H1 (cell line): ENCODE results near the gene C3orf80. TPM values are rescaled to one million over a fixed set of nuclear protein-coding genes. Genes with fewer than 3 reads are reported as not detected.

Experiments used
- CTCF ChIA-PET: fragments of 300-600 bp; sonication (Branson Sonifier 250); formaldehyde crosslinking; loops from one replicate; lab custom pipeline; 2021; ENCODE audit not compliant: partially characterized antibody; lab: Charles Lee
- POLR2A ChIA-PET: fragments of 300-600 bp; sonication (Branson Sonifier 250); formaldehyde crosslinking; loops from one replicate; lab custom pipeline; 2021; ENCODE audit warnings: inconsistent platforms; ENCODE audit not compliant: partially characterized antibody; lab: Charles Lee
- DNase-seq, 2 experiments: peaks; one replicate each; pipeline versions ENCODE4 v3.0.0 to v3.0.0-alpha.2; 2010 to 2022; ENCODE audit warnings: low spot score in 2 of 2, low read depth in 1 of 2, mixed read lengths in 1 of 2
- FAIRE-seq: peaks from 2 replicates; lab custom pipeline; 2011; peaks lifted over from hg19 to GRCh38; lab: Jason Lieb, UNC
- H2AFZ ChIP-seq: 2 replicates; pipeline ENCODE4 v1.8.1; 2012; ENCODE audit warnings: low read length, inconsistent platforms
- H2AK5ac ChIP-seq: 2 replicates; pipeline ENCODE4 v1.6.1; 2013; ENCODE audit warnings: low read depth, low read length
- H2BK120ac ChIP-seq: replicated peaks from 2 replicates; pipeline ENCODE3; 2013; ENCODE audit warnings: low read depth, low read length, inconsistent platforms
- H2BK12ac ChIP-seq: 2 replicates; pipeline ENCODE4 v1.6.1; 2013; ENCODE audit warnings: low read depth, low read length
- H2BK15ac ChIP-seq: 2 replicates; pipeline ENCODE4 v1.6.1; 2013; ENCODE audit warnings: low read length
- H2BK20ac ChIP-seq: 2 replicates; pipeline ENCODE4 v1.6.1; 2013; ENCODE audit warnings: low read length
- H2BK5ac ChIP-seq: 2 replicates; pipeline ENCODE4 v1.6.1; 2013; ENCODE audit warnings: low read depth, low read length
- H3K14ac ChIP-seq: 2 replicates; pipeline ENCODE4 v1.6.1; 2013; ENCODE audit warnings: inconsistent platforms; ENCODE audit not compliant: insufficient read length
- H3K18ac ChIP-seq: 2 replicates; pipeline ENCODE4 v1.6.1; 2013; ENCODE audit warnings: low read length; ENCODE audit errors: extremely low read depth
- H3K23ac ChIP-seq: 2 replicates; pipeline ENCODE4 v1.6.1; 2013; ENCODE audit warnings: inconsistent platforms; ENCODE audit not compliant: insufficient read length
- H3K23me2 ChIP-seq: 2 replicates; pipeline ENCODE4 v1.6.1; 2013; ENCODE audit warnings: low read depth, low read length
- H3K27ac ChIP-seq: 2 replicates; pipeline ENCODE4 v1.6.1; 2011; ENCODE audit warnings: low read depth, low read length, inconsistent platforms
- H3K27me3 ChIP-seq, 4 experiments: replicated peaks in 1 of 4; 1 replicate in 1 of 4; 2 replicates in 3 of 4; pipeline versions ENCODE4 v1.6.1 to v1.8.1; 2011 to 2013; ENCODE audit warnings: low read length in 3 of 4, mild to moderate bottlenecking in 3 of 4, inconsistent platforms in 2 of 4, mixed read lengths in 2 of 4, moderate library complexity in 1 of 4; ENCODE audit not compliant: control insufficient read depth in 3 of 4, insufficient read depth in 3 of 4; ENCODE audit errors: extremely low read depth in 1 of 4
- H3K36me3 ChIP-seq, 4 experiments: 2 replicates each; pipeline versions ENCODE4 v1.6.1 to v1.8.1; 2011 to 2013; ENCODE audit warnings: mild to moderate bottlenecking in 4 of 4, low read length in 3 of 4, moderate library complexity in 2 of 4, control low read depth in 1 of 4, inconsistent platforms in 1 of 4; ENCODE audit not compliant: insufficient read depth in 4 of 4, control insufficient read depth in 2 of 4
- H3K4ac ChIP-seq: replicated peaks from 2 replicates; pipeline ENCODE3; 2013; ENCODE audit warnings: low read length, low read depth, mixed read lengths, inconsistent platforms; ENCODE audit not compliant: insufficient read length
- H3K4me1 ChIP-seq, 4 experiments: replicated peaks in 1 of 4; 1 replicate in 1 of 4; 2 replicates in 3 of 4; pipeline versions ENCODE4 v1.6.1 to v1.8.1; 2011 to 2013; ENCODE audit warnings: low read length in 3 of 4, inconsistent platforms in 2 of 4, mixed read lengths in 1 of 4; ENCODE audit not compliant: insufficient read depth in 4 of 4, control insufficient read depth in 3 of 4
- H3K4me2 ChIP-seq, 2 experiments: 2 replicates each; pipeline versions ENCODE4 v1.6.1 to v1.8.1; 2011 to 2013; ENCODE audit warnings: low read depth in 2 of 2, low read length in 2 of 2, control low read depth in 1 of 2, inconsistent platforms in 1 of 2, mild to moderate bottlenecking in 1 of 2; ENCODE audit not compliant: insufficient read depth in 1 of 2
- H3K4me3 ChIP-seq, 4 experiments: fragments of 200-600, 300-600 bp in 1 of 4; sonication (generic), shearing (Covaris generic), sonication (Bioruptor Twin) in 1 of 4; 2 replicates each; pipeline versions ENCODE4 v1.5.1 to v1.8.1; 2011 to 2016; ENCODE audit warnings: low read length in 4 of 4, low read depth in 3 of 4, control low read depth in 2 of 4, inconsistent platforms in 2 of 4, mild to moderate bottlenecking in 2 of 4, mixed read lengths in 1 of 4, moderate library complexity in 1 of 4; ENCODE audit not compliant: insufficient read depth in 2 of 4; ENCODE audit errors: extremely low read depth in 1 of 4
- H3K56ac ChIP-seq: replicated peaks from 2 replicates; pipeline ENCODE3; 2013; ENCODE audit warnings: low read depth, mild to moderate bottlenecking, mixed read lengths, low read length, inconsistent platforms; ENCODE audit not compliant: insufficient read length
- H3K79me1 ChIP-seq: 2 replicates; pipeline ENCODE4 v1.6.1; 2013; ENCODE audit warnings: low read depth, low read length, control low read depth
- H3K79me2 ChIP-seq, 2 experiments: 2 replicates each; pipeline versions ENCODE4 v1.6.1 to v1.8.1; 2012 to 2013; ENCODE audit warnings: low read length in 2 of 2, mild to moderate bottlenecking in 2 of 2, inconsistent platforms in 1 of 2; ENCODE audit not compliant: insufficient read depth in 2 of 2, control insufficient read depth in 1 of 2
- H3K9ac ChIP-seq, 4 experiments: replicated peaks in 1 of 4; 1 replicate in 1 of 4; 2 replicates in 3 of 4; pipeline versions ENCODE4 v1.6.1 to v1.8.1; 2011 to 2013; ENCODE audit warnings: low read depth in 3 of 4, low read length in 3 of 4, control low read depth in 2 of 4, mild to moderate bottlenecking in 2 of 4, moderate library complexity in 2 of 4, inconsistent platforms in 1 of 4; ENCODE audit errors: extremely low read depth in 1 of 4
- H3K9me3 ChIP-seq, 2 experiments: 2 replicates each; pipeline versions ENCODE4 v1.6.1 to v1.8.1; 2012 to 2013; ENCODE audit warnings: mild to moderate bottlenecking in 2 of 2, moderate library complexity in 2 of 2, control low read depth in 1 of 2, inconsistent platforms in 1 of 2, low read depth in 1 of 2, low read length in 1 of 2, mixed read lengths in 1 of 2; ENCODE audit not compliant: insufficient read depth in 2 of 2
- H4K20me1 ChIP-seq, 2 experiments: replicated peaks in 1 of 2; 2 replicates each; pipeline versions ENCODE3 to v1.8.1; 2011 to 2013; ENCODE audit warnings: inconsistent platforms in 2 of 2, low read length in 2 of 2, mild to moderate bottlenecking in 1 of 2; ENCODE audit not compliant: insufficient read depth in 2 of 2, control insufficient read depth in 1 of 2
- H4K5ac ChIP-seq: 2 replicates; pipeline ENCODE4 v1.6.1; 2013; ENCODE audit warnings: low read length, low read depth, mixed read lengths, inconsistent platforms; ENCODE audit not compliant: insufficient read length
- H4K8ac ChIP-seq: 2 replicates; pipeline ENCODE4 v1.8.0; 2013; ENCODE audit warnings: mild to moderate bottlenecking, moderate library complexity, low read length, inconsistent platforms; ENCODE audit not compliant: insufficient read depth; ENCODE audit errors: extremely low read depth
- H4K91ac ChIP-seq: replicated peaks from 2 replicates; pipeline ENCODE3; 2013; ENCODE audit warnings: low read length, mixed read lengths, inconsistent platforms; ENCODE audit not compliant: insufficient read length
- NANOG ChIP-seq: IDR thresholded peaks from 2 replicates; pipeline ENCODE4 v1.6.1; 2011; ENCODE audit warnings: low read length, low read depth, mild to moderate bottlenecking, inconsistent platforms; ENCODE audit not compliant: insufficient read depth, poor library complexity, severe bottlenecking
- SIRT6 ChIP-seq: IDR thresholded peaks from one replicate; pipeline ENCODE4 v1.7.1; 2012; ENCODE audit warnings: low read length, inconsistent platforms
- WGBS, 2 experiments: shearing (Covaris generic) in 1 of 2; methylation state at CpG; one replicate each; pipeline versions ENCODE4 v1.1.6 to v1.1.7; 2013 to 2015; ENCODE audit warnings: low lambda C conversion rate in 2 of 2, mixed read lengths in 2 of 2, inconsistent platforms in 1 of 2, low coverage in 1 of 2, missing lambda C conversion rate in 1 of 2; ENCODE audit not compliant: insufficient replicate concordance in 2 of 2, insufficient coverage in 1 of 2, insufficient read length in 1 of 2; ENCODE audit errors: extremely low coverage in 1 of 2, missing lambda C conversion rate in 1 of 2; 5-methylcytosine and 5-hydroxymethylcytosine counted together
- polyA plus RNA-seq, 7 experiments: library from polyadenylated mRNA; depleted of rRNA in 3 of 7; stranded (reverse) in 5 of 7; unstranded in 2 of 7; fragments of >200 nt in 5 of 7; fragments of 200-250 nt in 2 of 7; gene quantifications; 1 replicate in 5 of 7; 2 replicates in 1 of 7; 4 replicates in 1 of 7; pipeline versions ENCODE4 v1.2.1 to v1.2.3, GENCODE V29; 2011 to 2013; ENCODE audit warnings: missing spikeins in 2 of 7, mixed read lengths in 2 of 7
- total RNA-seq: library from RNA; stranded (reverse); fragmentation: NEBNext Ultra II Directional; extraction: Animal tissue kit (Norgen Biotek cat#: 25700); gene quantifications from 2 replicates; pipeline ENCODE4 v1.2.1, GENCODE V29; 2021

The C3orf80 gene
- total and polyA plus RNA-seq, 2 of the 8 experiments (the other 6 are each of a cell fraction or from before 2014, with no cell fraction given) = 0.57 to 1.1 TPM

DNA sequence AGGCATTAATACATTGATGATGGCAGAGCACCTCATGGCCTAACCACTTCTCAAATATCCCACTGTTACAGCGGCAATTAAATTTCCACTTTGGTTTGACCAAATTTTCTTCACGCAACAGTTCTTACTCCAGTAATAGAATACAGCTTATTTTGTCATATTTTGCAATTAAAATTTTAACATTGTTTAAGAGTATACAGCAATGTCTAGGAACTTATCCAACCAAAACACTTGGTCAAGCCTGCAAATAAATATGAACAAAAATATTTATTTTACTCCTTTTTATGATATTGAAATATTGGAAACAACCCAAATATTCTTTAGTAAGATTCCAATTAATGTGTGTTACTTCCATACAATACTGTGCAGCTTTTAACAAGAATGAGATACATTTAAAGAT is 45.3 kb upstream of the C3orf80 start:
- H4K91ac ChIP-seq = no peak overlapping the region
- no peak overlapping the region for H4K5ac ChIP-seq
- H2BK20ac ChIP-seq = no peak overlapping the region
- H3K79me2 ChIP-seq = no peaks in the 10 kb centered on the region
- H3K4ac ChIP-seq = no peak overlapping the region
- H3K14ac ChIP-seq = no peak overlapping the region
- H3K27ac ChIP-seq = no peak overlapping the region
- FAIRE-seq (no peak), DNase-seq (no peak)
- peaks cover 0 to 4% of the 10 kb centered on the region in 2 experiments; a peak in 2 of 4 replicates for H3K9me3 ChIP-seq
- H3K9ac ChIP-seq = no peak overlapping the region
- H3K56ac ChIP-seq = no peak overlapping the region
- no peak overlapping the region for H3K23ac ChIP-seq
- no peaks in the 10 kb centered on the region for H4K20me1 ChIP-seq
- no peak overlapping the region for H2BK12ac ChIP-seq
- no peak overlapping the region for H4K8ac ChIP-seq
- H2BK5ac ChIP-seq = no peak overlapping the region
- no peak overlapping the region for H2AK5ac ChIP-seq
- no peaks in the 10 kb centered on the region for H3K79me1 ChIP-seq
- H2BK120ac ChIP-seq = no peak overlapping the region
- WGBS, 2 experiments = 94% methylated on average over 2 of the region's 2 CpGs; no CpG with 5 or more reads in 1 of the 2 experiments
- no peak overlapping the region for H3K4me2 ChIP-seq
- H3K18ac ChIP-seq = no peak overlapping the region
- no peaks in the 10 kb centered on the region for H3K27me3 ChIP-seq
- POLR2A ChIA-PET = no interaction called here
- H3K4me3 ChIP-seq = no peak overlapping the region
- no peak overlapping the region for H2AFZ ChIP-seq
- H3K23me2 ChIP-seq = no peaks in the 10 kb centered on the region
- no peak for TF ChIP-seq NANOG
- no peak for TF ChIP-seq SIRT6
- H3K4me1 ChIP-seq = no peaks in the 10 kb centered on the region
- H2BK15ac ChIP-seq = no peak overlapping the region
- no peaks in the 10 kb centered on the region for H3K36me3 ChIP-seq
- CTCF ChIA-PET = no interaction called here
